SK-N-SH (cell line): ENCODE results near the gene MVB12B.

Experiments used
- CTCF ChIP-seq: fragments of 200-600 bp; sonication (generic); IDR thresholded peaks from 2 replicates; pipeline ENCODE4 v1.6.1; 2017; ENCODE audit warnings: antibody characterized with exemption, mild to moderate bottlenecking, moderate library complexity
- EP300 ChIP-seq, 2 experiments: IDR thresholded peaks; 2 replicates each; pipeline versions ENCODE4 v1.4.0 to v1.6.1; 2012; ENCODE audit warnings: borderline replicate concordance in 1 of 2, low read depth in 1 of 2, low read length in 1 of 2
- EZH2phosphoT487 ChIP-seq: fragments of 200-600 bp; sonication (generic); IDR thresholded peaks from 2 replicates; pipeline ENCODE4 v1.6.1; 2017; ENCODE audit warnings: low read depth, mixed run types, mild to moderate bottlenecking, antibody characterized with exemption, moderate library complexity, borderline replicate concordance
- MAX ChIP-seq: IDR thresholded peaks from 2 replicates; pipeline ENCODE4 v1.4.0; 2012; ENCODE audit warnings: low read depth
- POLR2AphosphoS5 ChIP-seq: IDR thresholded peaks from 2 replicates; pipeline ENCODE4 v1.6.1; 2012; ENCODE audit warnings: low read depth, low read length
- RAD21 ChIP-seq: IDR thresholded peaks from 2 replicates; pipeline ENCODE4 v1.6.1; 2012; ENCODE audit warnings: mild to moderate bottlenecking, low read length
- REST ChIP-seq: IDR thresholded peaks from 2 replicates; pipeline ENCODE4 v1.6.1; 2012; ENCODE audit warnings: mild to moderate bottlenecking, low read depth, low read length, moderate library complexity
- SIN3A ChIP-seq: IDR thresholded peaks from 2 replicates; pipeline ENCODE4 v1.6.1; 2012; ENCODE audit warnings: low read depth, mild to moderate bottlenecking, low read length, moderate library complexity, borderline replicate concordance
- TCF12 ChIP-seq: IDR thresholded peaks from 2 replicates; pipeline ENCODE4 v1.4.0; 2012
- ZBTB33 ChIP-seq: IDR thresholded peaks from 2 replicates; pipeline ENCODE4 v1.4.0; 2012; ENCODE audit warnings: low read depth, borderline replicate concordance

- TF ChIP-seq REST = no peak
- TF ChIP-seq CTCF = no peak
- no peak for TF ChIP-seq MAX
- no peak for TF ChIP-seq RAD21
- TF ChIP-seq EP300 (IDR thresholded peaks at IDR 0.05; ENCODE audit: borderline replicate concordance in 1 of 2, low read depth in 1 of 2, low read length in 1 of 2) = no peak
- no peak for TF ChIP-seq EZH2phosphoT487
- no peak for TF ChIP-seq SIN3A
- TF ChIP-seq POLR2AphosphoS5 = no peak
- TF ChIP-seq ZBTB33 = no peak
- TF ChIP-seq TCF12 = no peak
These were observed 163.1 kb downstream of the MVB12B start for GRCh38 chr9:126489581-126490213.
